ENCODE results near the gene DBNDD1. TPM values are rescaled to one million over a fixed set of nuclear protein-coding genes. Genes with fewer than 3 reads are reported as not detected.
"Not testable (repeated sequence)": the region's sequence is repeated elsewhere in the genome, so short reads cannot be mapped to it uniquely, and the experiment has no call there.

The DBNDD1 gene
- total and polyA plus RNA-seq, 10 of the 15 experiments (the other 5 are each of a cell fraction or from before 2014, with no cell fraction given), result 0.06 to 4.6 (median 0.55) TPM

GRCh38 chr16:89969741-89970410, 49.4 kb downstream of the DBNDD1 start:
- WGBS (ENCODE audit: insufficient coverage, insufficient replicate concordance, low lambda C conversion rate, missing lambda C conversion rate), result 72% methylated on average over 6 of the region's 6 CpGs
- H2AFZ ChIP-seq (ENCODE audit: control insufficient read depth, low read depth, low read length), result no peak overlapping the region
- in situ Hi-C loops (cut with MboI) (no loop called here), intact Hi-C loops (cut with micrococcal nuclease; ENCODE audit: unreplicated experiment) (no loop called here)
- H3K27ac ChIP-seq (ENCODE audit: control insufficient read depth, insufficient read depth), result no peak overlapping the region
- no peaks in the 10 kb centered on the region for H4K20me1 ChIP-seq (ENCODE audit: control insufficient read depth, insufficient read depth)
- H3K9ac ChIP-seq (ENCODE audit: control insufficient read depth, insufficient read depth, low read length), result no peak overlapping the region
- TF ChIP-seq SPI1 (IDR thresholded peaks at IDR 0.05; ENCODE audit: borderline replicate concordance, insufficient read depth, low read depth, low read length) (peak; percentile 60; the same call in 1 of the 2 replicates), BCL3 (IDR thresholded peaks at IDR 0.05; ENCODE audit: borderline replicate concordance, insufficient read depth, low read depth, low read length, poor library complexity, severe bottlenecking) (no peak), POLR2AphosphoS5 (IDR thresholded peaks at IDR 0.05; ENCODE audit: low read length) (no peak)
- no peak for FAIRE-seq
- DNase-seq (ENCODE audit: low read depth, low spot score), result no peak
- no peaks in the 10 kb centered on the region for H3K27me3 ChIP-seq (replicated peaks in 1 of 2; ENCODE audit: control insufficient read depth in 2 of 2, insufficient read depth in 2 of 2, low read length in 1 of 2)
- no peak for ATAC-seq
- H3K36me3 ChIP-seq (ENCODE audit: control insufficient read depth in 2 of 2, insufficient read depth in 2 of 2, low read length in 1 of 2), result no peaks in the 10 kb centered on the region
- ChIA-PET SMC1A (ENCODE audit: uncharacterized antibody, unreplicated experiment) (interaction anchor here (1.5 kb wide), 1 partner anchor 16 kb away, joined by 3 read pairs; no protein-coding TSS in a partner anchor), RAD21 (ENCODE audit: unreplicated experiment) (interaction anchor here (0.6 kb wide), 1 partner anchor 40 kb away, joined by 3 read pairs; no protein-coding TSS in a partner anchor), POLR2A (interaction anchor here (0.8 kb wide), 1 partner anchor 15 kb away, joined by 3 read pairs; no protein-coding TSS in a partner anchor), CTCF (interaction anchor here (1.1 to 1.4 kb wide), 2 partner anchors 12 to 264 kb away, joined by 3 read pairs; no protein-coding TSS in a partner anchor)
- no peaks in the 10 kb centered on the region; the same call in 2 of the 3 replicates for H3K9me3 ChIP-seq (replicated peaks; ENCODE audit: control insufficient read depth, insufficient read depth, low read length)
- H3K4me3 ChIP-seq, result no peak overlapping the region
- H3K4me1 ChIP-seq (ENCODE audit: control insufficient read depth, insufficient read depth, low read length), result peaks cover 14% of the 10 kb centered on the region
- peaks cover 31% of the 10 kb centered on the region for H3K79me2 ChIP-seq (ENCODE audit: control insufficient read depth, insufficient read depth, low read length)
- no TSS peak for BruUV-seq (replicated peaks)
- H3K4me2 ChIP-seq (ENCODE audit: control insufficient read depth, insufficient read depth), result no peak overlapping the region; the same call in 1 of the 2 replicates

- POLR2A ChIA-PET; RAD21 ChIA-PET (ENCODE audit: unreplicated experiment): not testable (repeated sequence)
Observed at GRCh38 chr16:89968074-89968473, 51.2 kb downstream of the DBNDD1 start.

GRCh38 chr16:89967436-89967835, 51.8 kb downstream of the DBNDD1 start:
- H3K4me2 ChIP-seq (ENCODE audit: control insufficient read depth, insufficient read depth); H2AFZ ChIP-seq (ENCODE audit: control insufficient read depth, low read depth, low read length); POLR2A ChIA-PET; DNase-seq (ENCODE audit: low read depth, low spot score); intact Hi-C loops (cut with micrococcal nuclease; ENCODE audit: unreplicated experiment); CTCF ChIA-PET; SMC1A ChIA-PET (ENCODE audit: uncharacterized antibody, unreplicated experiment); RAD21 ChIA-PET (ENCODE audit: unreplicated experiment); H3K4me3 ChIP-seq; H3K27ac ChIP-seq (ENCODE audit: control insufficient read depth, insufficient read depth); in situ Hi-C loops (cut with MboI); H4K20me1 ChIP-seq (ENCODE audit: control insufficient read depth, insufficient read depth); ATAC-seq; H3K27me3 ChIP-seq (replicated peaks in 1 of 2; ENCODE audit: control insufficient read depth in 2 of 2, insufficient read depth in 2 of 2, low read length in 1 of 2); H3K9me3 ChIP-seq (replicated peaks; ENCODE audit: control insufficient read depth, insufficient read depth, low read length); H3K36me3 ChIP-seq (ENCODE audit: control insufficient read depth in 2 of 2, insufficient read depth in 2 of 2, low read length in 1 of 2); H3K9ac ChIP-seq (ENCODE audit: control insufficient read depth, insufficient read depth, low read length): not testable (repeated sequence)
- Histone ChIP-seq H3K79me2 (ENCODE audit: control insufficient read depth, insufficient read depth, low read length) (peaks cover 12% of the 10 kb centered on the region), H3K4me1 (ENCODE audit: control insufficient read depth, insufficient read depth, low read length) (peaks cover 14% of the 10 kb centered on the region)
- 81% methylated on average over 5 of the region's 5 CpGs for WGBS (ENCODE audit: insufficient coverage, insufficient replicate concordance, low lambda C conversion rate, missing lambda C conversion rate)
- FAIRE-seq, result peak; percentile 57
- BruUV-seq (replicated peaks), result TSS peak; percentile 54

More at GRCh38 chr16:89968074-89968473, 51.2 kb downstream of the DBNDD1 start:
- H3K27ac ChIP-seq (ENCODE audit: control insufficient read depth, insufficient read depth); in situ Hi-C loops (cut with MboI); intact Hi-C loops (cut with micrococcal nuclease; ENCODE audit: unreplicated experiment); H3K27me3 ChIP-seq (replicated peaks in 1 of 2; ENCODE audit: control insufficient read depth in 2 of 2, insufficient read depth in 2 of 2, low read length in 1 of 2); CTCF ChIA-PET; H2AFZ ChIP-seq (ENCODE audit: control insufficient read depth, low read depth, low read length); DNase-seq (ENCODE audit: low read depth, low spot score); H4K20me1 ChIP-seq (ENCODE audit: control insufficient read depth, insufficient read depth); FAIRE-seq; H3K9me3 ChIP-seq (replicated peaks; ENCODE audit: control insufficient read depth, insufficient read depth, low read length); H3K4me3 ChIP-seq; BruUV-seq (replicated peaks); H3K36me3 ChIP-seq (ENCODE audit: control insufficient read depth in 2 of 2, insufficient read depth in 2 of 2, low read length in 1 of 2); SMC1A ChIA-PET (ENCODE audit: uncharacterized antibody, unreplicated experiment); H3K4me2 ChIP-seq (ENCODE audit: control insufficient read depth, insufficient read depth); H3K9ac ChIP-seq (ENCODE audit: control insufficient read depth, insufficient read depth, low read length); ATAC-seq: not testable (repeated sequence)
- H3K4me1 ChIP-seq (ENCODE audit: control insufficient read depth, insufficient read depth, low read length), result peaks cover 14% of the 10 kb centered on the region
- WGBS (ENCODE audit: insufficient coverage, insufficient replicate concordance, low lambda C conversion rate, missing lambda C conversion rate), result 89% methylated on average over 11 of the region's 11 CpGs
- H3K79me2 ChIP-seq (ENCODE audit: control insufficient read depth, insufficient read depth, low read length), result peaks cover 17% of the 10 kb centered on the region
